ENCODE results near the gene CLASRP. TPM values are rescaled to one million over a fixed set of nuclear protein-coding genes. Genes with fewer than 3 reads are reported as not detected.

CLASRP gene
- polyA plus RNA-seq, 3 donors = 2.2 to 152 (median 4.1) TPM

GRCh38 chr19:45041125-45041524, 2.3 kb downstream of the CLASRP start:
- peaks cover 49% of the 10 kb centered on the region for H3K4me1 Mint-ChIP-seq

DNA sequence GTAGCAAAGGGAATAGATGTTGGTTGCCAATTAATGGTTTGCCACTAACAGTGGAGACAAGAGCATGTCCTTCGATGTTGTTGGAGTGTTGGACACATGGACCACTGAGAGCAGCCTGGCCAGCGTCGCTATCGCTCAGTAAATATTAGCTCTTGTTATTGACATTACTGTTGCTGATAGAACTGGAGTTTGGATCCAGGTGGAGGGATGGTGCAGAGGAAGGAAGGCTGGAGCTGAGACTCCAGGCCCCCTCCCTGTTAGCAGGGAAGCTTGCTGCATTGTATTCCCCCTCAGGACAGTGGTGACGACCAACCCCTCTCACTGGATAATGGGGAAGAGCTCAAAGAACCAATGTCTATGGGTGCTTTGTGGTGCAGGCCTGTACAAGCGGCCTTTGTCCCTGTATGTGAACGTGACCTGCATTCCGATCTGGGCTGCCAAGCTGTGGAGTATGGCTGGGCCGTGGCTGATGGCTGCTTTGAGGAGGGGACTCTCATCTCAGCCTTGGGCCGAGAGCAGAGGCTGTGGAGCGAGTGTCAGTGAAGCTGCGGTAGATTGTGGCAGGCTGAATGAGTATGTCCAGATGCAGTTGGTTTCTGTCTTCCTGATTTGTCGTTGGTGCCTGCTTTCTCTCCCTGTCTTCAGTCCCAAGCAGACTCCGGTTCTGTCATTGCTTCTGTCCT, 7.0 kb downstream of the CLASRP start:
- WGBS (ENCODE audit: insufficient coverage) = 95% methylated on average over 8 of the region's 14 CpGs
- H3K9ac ChIP-seq (ENCODE audit: insufficient read depth, low read length, poor library complexity, severe bottlenecking) = no peak overlapping the region
- H2AFZ ChIP-seq (ENCODE audit: insufficient read depth, low read depth, low read length, poor library complexity, severe bottlenecking) = no peak overlapping the region
- H3K27me3 Mint-ChIP-seq (ENCODE audit: low read depth in 3 of 3) = peaks cover 0 to 2% (median 1%) of the 10 kb centered on the region in 3 donors
- no peaks in the 10 kb centered on the region for H3K27me3 ChIP-seq (ENCODE audit: control insufficient read depth in 2 of 2, insufficient read depth in 2 of 2, low read length in 2 of 2)
- intact Hi-C loops (cut with micrococcal nuclease) = loop anchor here in 1 of 2 donors (5.0 kb wide), 1 partner anchor 46 kb away; the partner anchor contains the start of gene PPP1R37
- DNase-seq = no peak
- TF ChIP-seq, protein P1, sequence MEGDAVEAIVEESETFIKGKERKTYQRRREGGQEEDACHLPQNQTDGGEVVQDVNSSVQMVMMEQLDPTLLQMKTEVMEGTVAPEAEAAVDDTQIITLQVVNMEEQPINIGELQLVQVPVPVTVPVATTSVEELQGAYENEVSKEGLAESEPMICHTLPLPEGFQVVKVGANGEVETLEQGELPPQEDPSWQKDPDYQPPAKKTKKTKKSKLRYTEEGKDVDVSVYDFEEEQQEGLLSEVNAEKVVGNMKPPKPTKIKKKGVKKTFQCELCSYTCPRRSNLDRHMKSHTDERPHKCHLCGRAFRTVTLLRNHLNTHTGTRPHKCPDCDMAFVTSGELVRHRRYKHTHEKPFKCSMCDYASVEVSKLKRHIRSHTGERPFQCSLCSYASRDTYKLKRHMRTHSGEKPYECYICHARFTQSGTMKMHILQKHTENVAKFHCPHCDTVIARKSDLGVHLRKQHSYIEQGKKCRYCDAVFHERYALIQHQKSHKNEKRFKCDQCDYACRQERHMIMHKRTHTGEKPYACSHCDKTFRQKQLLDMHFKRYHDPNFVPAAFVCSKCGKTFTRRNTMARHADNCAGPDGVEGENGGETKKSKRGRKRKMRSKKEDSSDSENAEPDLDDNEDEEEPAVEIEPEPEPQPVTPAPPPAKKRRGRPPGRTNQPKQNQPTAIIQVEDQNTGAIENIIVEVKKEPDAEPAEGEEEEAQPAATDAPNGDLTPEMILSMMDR (IDR thresholded peaks at IDR 0.05) = no peak
- H3K4me3 ChIP-seq (replicated peaks in 1 of 3; ENCODE audit: low read depth in 2 of 3, low read length in 3 of 3) = no peak overlapping the region
- peaks cover 99% of the 10 kb centered on the region for H3K79me2 ChIP-seq (ENCODE audit: insufficient read depth, low read length)
- H3K4me3 Mint-ChIP-seq = no peak overlapping the region
- peak overlapping the region; percentile 61 to 72 for H3K27ac ChIP-seq (ENCODE audit: low read depth in 1 of 2, low read length in 2 of 2)
- no peaks in the 10 kb centered on the region for H3K9me3 ChIP-seq (replicated peaks in 1 of 2; ENCODE audit: control insufficient read depth in 1 of 2, insufficient read depth in 1 of 2, low read length in 2 of 2)
- peaks cover 54% of the 10 kb centered on the region for H3K4me1 Mint-ChIP-seq
- H3K27ac Mint-ChIP-seq = peak overlapping the region; percentile 33 to 95 (median 93)
- no peaks in the 10 kb centered on the region for H3K9me3 Mint-ChIP-seq
- H4K20me1 ChIP-seq (ENCODE audit: insufficient read depth, low read length) = peaks cover 95% of the 10 kb centered on the region
- no peak overlapping the region for H3K4me2 ChIP-seq (replicated peaks; ENCODE audit: extremely low read depth, low read length, poor library complexity, severe bottlenecking)
- H3K4me1 ChIP-seq (ENCODE audit: control insufficient read depth in 1 of 2, insufficient read depth in 2 of 2, low read length in 2 of 2) = peaks cover 38 to 42% of the 10 kb centered on the region in 2 donors
- peaks cover 48 to 74% of the 10 kb centered on the region in 2 donors for H3K36me3 ChIP-seq (replicated peaks in 1 of 2; ENCODE audit: control insufficient read depth in 1 of 2, insufficient read depth in 2 of 2, low read length in 2 of 2)
- peaks cover 48 to 76% of the 10 kb centered on the region in 2 donors for H3K36me3 Mint-ChIP-seq

More at GRCh38 chr19:45041125-45041524, 2.3 kb downstream of the CLASRP start:
- peaks cover 0 to 2% (median 1%) of the 10 kb centered on the region in 3 donors for H3K27me3 Mint-ChIP-seq (ENCODE audit: low read depth in 3 of 3)
- peak overlapping the region; percentile 98 to 99 for H3K4me3 Mint-ChIP-seq
- Histone ChIP-seq H3K27ac (ENCODE audit: low read depth in 1 of 2, low read length in 2 of 2) (peak overlapping the region; percentile 95 to 98), H3K4me3 (replicated peaks in 1 of 3; ENCODE audit: low read depth in 2 of 3, low read length in 3 of 3) (peak overlapping the region in 1 of 3 experiments; percentile 94), H3K4me2 (replicated peaks; ENCODE audit: extremely low read depth, low read length, poor library complexity, severe bottlenecking) (peak overlapping the region; percentile 99), H3K36me3 (replicated peaks in 1 of 2; ENCODE audit: control insufficient read depth in 1 of 2, insufficient read depth in 2 of 2, low read length in 2 of 2) (peaks cover 51 to 68% of the 10 kb centered on the region in 2 donors), H2AFZ (ENCODE audit: insufficient read depth, low read depth, low read length, poor library complexity, severe bottlenecking) (no peak overlapping the region), H3K9me3 (replicated peaks in 1 of 2; ENCODE audit: control insufficient read depth in 1 of 2, insufficient read depth in 1 of 2, low read length in 2 of 2) (no peaks in the 10 kb centered on the region), H3K79me2 (ENCODE audit: insufficient read depth, low read length) (peaks cover 71% of the 10 kb centered on the region), H3K27me3 (ENCODE audit: control insufficient read depth in 2 of 2, insufficient read depth in 2 of 2, low read length in 2 of 2) (no peaks in the 10 kb centered on the region), H3K9ac (ENCODE audit: insufficient read depth, low read length, poor library complexity, severe bottlenecking) (peak overlapping the region; percentile 99), H4K20me1 (ENCODE audit: insufficient read depth, low read length) (peaks cover 61% of the 10 kb centered on the region), H3K4me1 (ENCODE audit: control insufficient read depth in 1 of 2, insufficient read depth in 2 of 2, low read length in 2 of 2) (peaks cover 36 to 42% of the 10 kb centered on the region in 2 donors)
- no peaks in the 10 kb centered on the region for H3K9me3 Mint-ChIP-seq
- 57% methylated on average over 4 of the region's 6 CpGs for WGBS (ENCODE audit: insufficient coverage)
- peak overlapping the region; percentile 97 to 100 (median 98) for H3K27ac Mint-ChIP-seq
- DNase-seq = no peak
- intact Hi-C loops (cut with micrococcal nuclease) = loop anchor here in 1 of 2 donors (5.0 kb wide), 1 partner anchor 39 kb away; the partner anchor contains the start of gene RELB
- peaks cover 49 to 79% of the 10 kb centered on the region in 2 donors for H3K36me3 Mint-ChIP-seq
- TF ChIP-seq, protein P1 (IDR thresholded peaks at IDR 0.05) = no peak

Measured in CD14-positive monocyte (primary cell).